ENCODE data around the gene RAB22A. TPM values are rescaled to one million over a fixed set of nuclear protein-coding genes. Genes with fewer than 3 reads are reported as not detected.
A peak's percentile ranks its signal among the peaks of the same experiment; 100 is the strongest.

The RAB22A gene
- total RNA-seq, 1 donor from 2014 or later, result 22.6 TPM

DNA sequence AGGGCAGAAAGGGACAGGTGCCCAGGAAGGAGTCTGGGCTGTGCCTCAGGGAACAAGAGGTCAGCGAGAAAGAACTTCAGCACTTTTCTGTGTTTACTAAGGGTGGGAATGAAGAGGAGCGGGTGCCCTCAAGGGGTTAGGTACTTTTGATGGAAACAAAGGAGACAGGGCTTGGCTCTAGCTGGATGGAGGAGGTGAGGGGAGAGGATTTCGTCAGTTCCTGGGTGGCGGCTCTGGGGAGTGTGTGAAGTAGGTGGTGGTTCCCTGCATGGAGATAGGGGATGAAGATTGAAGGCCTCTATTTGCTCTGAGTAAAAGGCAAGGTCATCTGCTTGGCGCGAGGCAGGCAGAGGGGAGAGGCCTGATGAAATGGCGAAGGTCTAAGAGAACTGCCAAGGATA is 41.1 kb upstream of the RAB22A start:
- intact Hi-C loops (cut with DNase I), result no loop called here
- no peak for TF ChIP-seq CTCF (IDR thresholded peaks at IDR 0.05)
- DNase-seq (no peak), ATAC-seq (peak; percentile 42 to 75)
- no peaks in the 10 kb centered on the region for H3K9me3 ChIP-seq
- H3K36me3 ChIP-seq, result peaks cover 65% of the 10 kb centered on the region
- no peak overlapping the region for H3K4me3 ChIP-seq
- H3K27ac ChIP-seq, result no peak overlapping the region
- peaks cover 16% of the 10 kb centered on the region for H3K4me1 ChIP-seq
- H3K27me3 ChIP-seq (ENCODE audit: low read depth), result no peaks in the 10 kb centered on the region

DNA sequence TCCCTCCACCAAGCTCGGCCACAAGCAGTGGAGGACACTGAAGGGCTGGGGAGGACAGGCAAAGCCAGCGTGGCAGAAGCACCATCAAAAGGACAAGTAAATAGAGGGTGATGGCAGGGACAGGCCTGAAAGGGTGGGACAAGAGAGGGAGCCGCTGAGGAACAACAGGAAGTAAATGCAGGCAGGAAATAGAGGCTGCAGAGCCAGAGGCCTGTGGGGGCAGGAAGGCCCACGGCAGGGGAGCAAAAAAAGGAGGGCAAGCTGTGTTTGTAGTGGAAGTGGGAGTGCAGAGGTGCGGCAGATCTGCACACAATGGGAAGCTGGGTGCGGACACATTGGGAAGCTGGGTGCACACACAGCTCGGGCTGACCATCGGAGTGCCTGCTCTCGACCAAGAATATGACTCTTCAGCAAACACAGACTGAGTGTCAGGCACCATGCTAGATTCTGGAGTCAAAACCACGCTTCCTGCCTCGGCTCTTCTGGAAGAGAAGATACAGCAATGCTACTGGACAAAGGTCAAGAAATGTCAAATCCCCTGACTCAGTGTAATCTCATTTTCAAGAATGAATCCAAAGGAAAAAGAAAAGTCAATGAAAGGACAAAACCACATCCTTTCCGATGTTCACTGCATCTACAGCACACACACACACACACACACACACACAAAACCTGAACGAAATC is 40.4 kb upstream of the RAB22A start:
- no peak for ATAC-seq

GRCh38 chr20:58271606-58272351 is 37.7 kb upstream of the RAB22A start:
- DNase-seq (no peak), ATAC-seq (no peak)
- no peaks in the 10 kb centered on the region for H3K9me3 ChIP-seq
- no peak overlapping the region for H3K4me3 ChIP-seq
- H3K27me3 ChIP-seq (ENCODE audit: low read depth), result no peaks in the 10 kb centered on the region
- peaks cover 16% of the 10 kb centered on the region for H3K4me1 ChIP-seq
- peaks cover 32% of the 10 kb centered on the region for H3K36me3 ChIP-seq
- intact Hi-C loops (cut with DNase I), result no loop called here
- no peak overlapping the region for H3K27ac ChIP-seq
- TF ChIP-seq CTCF (IDR thresholded peaks at IDR 0.05), result no peak

More for the DNA sequence above, 40.4 kb upstream of the RAB22A start:
- peaks cover 16% of the 10 kb centered on the region for H3K4me1 ChIP-seq
- DNase-seq, result no peak
- no peak for TF ChIP-seq CTCF (IDR thresholded peaks at IDR 0.05)
- H3K36me3 ChIP-seq, result peaks cover 58% of the 10 kb centered on the region
- intact Hi-C loops (cut with DNase I), result no loop called here
- H3K9me3 ChIP-seq, result no peaks in the 10 kb centered on the region
- H3K4me3 ChIP-seq, result no peak overlapping the region
- H3K27me3 ChIP-seq (ENCODE audit: low read depth), result no peaks in the 10 kb centered on the region
- H3K27ac ChIP-seq, result no peak overlapping the region

- intact Hi-C loops (cut with DNase I), result no loop called here
- Histone ChIP-seq H3K4me1 (no peaks in the 10 kb centered on the region), H3K36me3 (peaks cover 21% of the 10 kb centered on the region), H3K4me3 (no peak overlapping the region), H3K9me3 (no peaks in the 10 kb centered on the region), H3K27ac (no peak overlapping the region), H3K27me3 (ENCODE audit: low read depth) (no peaks in the 10 kb centered on the region)
- no peak for TF ChIP-seq CTCF (IDR thresholded peaks at IDR 0.05)
- ATAC-seq (no peak), DNase-seq (no peak)
These were observed 35.1 kb upstream of the RAB22A start for GRCh38 chr20:58274384-58274783.

DNA sequence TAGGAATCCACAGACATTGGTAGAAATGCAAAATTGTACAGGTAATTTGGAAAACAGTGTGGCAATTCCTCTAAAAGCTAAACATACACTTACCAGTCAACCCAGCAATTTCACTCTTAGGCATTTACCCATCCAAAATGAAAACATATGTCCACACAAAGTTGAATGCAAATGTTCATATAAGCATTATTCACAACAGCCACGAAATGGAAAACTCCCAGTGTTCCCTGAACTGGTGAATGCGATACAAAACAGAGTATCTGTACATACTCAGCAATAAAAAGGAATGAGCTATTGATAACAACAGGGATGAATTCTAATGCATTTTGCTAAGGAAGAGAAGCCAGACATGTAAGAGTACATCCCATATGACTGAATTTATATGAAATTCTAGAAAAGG is 32.4 kb upstream of the RAB22A start:
- H3K36me3 ChIP-seq, result no peaks in the 10 kb centered on the region
- intact Hi-C loops (cut with DNase I), result no loop called here
- TF ChIP-seq CTCF (IDR thresholded peaks at IDR 0.05), result no peak
- no peak for ATAC-seq
- no peak overlapping the region for H3K27ac ChIP-seq
- H3K27me3 ChIP-seq (ENCODE audit: low read depth), result no peaks in the 10 kb centered on the region
- no peak for DNase-seq
- no peak overlapping the region for H3K4me3 ChIP-seq
- H3K9me3 ChIP-seq, result no peaks in the 10 kb centered on the region
- no peaks in the 10 kb centered on the region for H3K4me1 ChIP-seq
